Liver (tissue), 9 donors: ENCODE measurements around the gene ZYX. TPM values are rescaled to one million over a fixed set of nuclear protein-coding genes. Genes with fewer than 3 reads are reported as not detected.

Source experiments
- DNase-seq: peaks from one replicate; pipeline ENCODE4 v3.0.0-alpha.2; 2017; ENCODE audit warnings: low spot score
- H3K27ac ChIP-seq, 2 donors: one replicate each; pipeline ENCODE4 v1.7.0; 2013; ENCODE audit warnings: inconsistent platforms in 2 of 2, low read length in 2 of 2, control low read depth in 1 of 2, low read depth in 1 of 2, mild to moderate bottlenecking in 1 of 2
- H3K27me3 ChIP-seq, 4 donors: one replicate each; pipeline versions ENCODE4 v1.6.1 to v1.7.0; 2013; ENCODE audit warnings: low read length in 3 of 4, inconsistent platforms in 1 of 4, mild to moderate bottlenecking in 1 of 4, moderate library complexity in 1 of 4; ENCODE audit not compliant: control insufficient read depth in 4 of 4, insufficient read depth in 4 of 4
- H3K36me3 ChIP-seq, 4 donors: one replicate each; pipeline versions ENCODE4 v1.6.1 to v1.7.0; 2013; ENCODE audit warnings: low read length in 3 of 4, mild to moderate bottlenecking in 3 of 4, low read depth in 1 of 4, moderate library complexity in 1 of 4; ENCODE audit not compliant: control insufficient read depth in 4 of 4, insufficient read depth in 3 of 4
- H3K4me1 ChIP-seq, 4 donors: one replicate each; pipeline versions ENCODE4 v1.6.1 to v1.7.0; 2013; ENCODE audit warnings: low read length in 3 of 4, mild to moderate bottlenecking in 3 of 4, moderate library complexity in 1 of 4; ENCODE audit not compliant: control insufficient read depth in 4 of 4, insufficient read depth in 4 of 4
- H3K4me3 ChIP-seq, 3 donors: one replicate each; pipeline versions ENCODE4 v1.6.1 to v1.7.0; 2013; ENCODE audit warnings: low read length in 3 of 3, control low read depth in 1 of 3, low read depth in 1 of 3, mild to moderate bottlenecking in 1 of 3
- H3K9ac ChIP-seq, 2 donors: one replicate each; pipeline ENCODE4 v1.7.0; 2013; ENCODE audit warnings: low read length in 2 of 2, mild to moderate bottlenecking in 2 of 2, moderate library complexity in 2 of 2, control low read depth in 1 of 2, low read depth in 1 of 2
- H3K9me3 ChIP-seq, 4 donors: one replicate each; pipeline versions ENCODE4 v1.6.1 to v1.7.0; 2013; ENCODE audit warnings: low read length in 3 of 4; ENCODE audit not compliant: control insufficient read depth in 4 of 4
- EGR1 ChIP-seq, 2 donors: IDR thresholded peaks; 2 replicates each; pipeline ENCODE4 v1.6.1; 2016 to 2018; ENCODE audit warnings: antibody characterized with exemption in 2 of 2, low read depth in 2 of 2
- FOXA1 ChIP-seq: IDR thresholded peaks from 2 replicates; pipeline ENCODE4 v1.6.1; 2016; ENCODE audit warnings: antibody characterized with exemption
- FOXA2 ChIP-seq: IDR thresholded peaks from 2 replicates; pipeline ENCODE4 v1.6.1; 2016; ENCODE audit warnings: antibody characterized with exemption
- GABPA ChIP-seq, 2 donors: IDR thresholded peaks in 1 of 2; conservative IDR thresholded peaks in 1 of 2; 2 replicates each; pipeline ENCODE4 v1.6.1; 2016; ENCODE audit warnings: antibody characterized with exemption in 2 of 2, mild to moderate bottlenecking in 1 of 2, moderate library complexity in 1 of 2
- HNF4G ChIP-seq: IDR thresholded peaks from 2 replicates; pipeline ENCODE4 v1.6.1; 2016; ENCODE audit warnings: antibody characterized with exemption
- JUND ChIP-seq, 2 donors: IDR thresholded peaks; 2 replicates each; pipeline ENCODE4 v1.6.1; 2016; ENCODE audit warnings: antibody characterized with exemption in 2 of 2
- NR2F2 ChIP-seq: IDR thresholded peaks from 2 replicates; pipeline ENCODE4 v1.6.1; 2016; ENCODE audit warnings: antibody characterized with exemption
- RAD21 ChIP-seq, 2 donors: IDR thresholded peaks; 2 replicates each; pipeline ENCODE4 v1.6.1; 2016; ENCODE audit warnings: antibody characterized with exemption in 2 of 2, mild to moderate bottlenecking in 2 of 2
- RXRA ChIP-seq, 2 donors: IDR thresholded peaks; 2 replicates each; pipeline ENCODE4 v1.6.1; 2017 to 2018; ENCODE audit warnings: antibody characterized with exemption in 2 of 2, mild to moderate bottlenecking in 1 of 2
- SP1 ChIP-seq: IDR thresholded peaks from 2 replicates; pipeline ENCODE4 v1.6.1; 2018; ENCODE audit warnings: antibody characterized with exemption, mild to moderate bottlenecking
- TAF1 ChIP-seq: conservative IDR thresholded peaks from 2 replicates; pipeline ENCODE4 v1.6.1; 2016; ENCODE audit warnings: antibody characterized with exemption, mild to moderate bottlenecking
- YY1 ChIP-seq: IDR thresholded peaks from 2 replicates; pipeline ENCODE4 v1.6.1; 2016; ENCODE audit warnings: antibody characterized with exemption, mild to moderate bottlenecking
- WGBS: extraction: QIAGEN DNeasy Blood & Tissue Kit; methylation state at CpG from one replicate; pipeline ENCODE4 v1.1.7; 2013; 5-methylcytosine and 5-hydroxymethylcytosine counted together
- polyA plus RNA-seq, 2 donors: library from polyadenylated mRNA; stranded (reverse) in 1 of 2; unstranded in 1 of 2; fragments of 200-250 nt in 1 of 2; fragments of >200 nt in 1 of 2; fragmentation: Nextera tagmentation in 1 of 2; extraction: Ambion mirVana in 1 of 2; gene quantifications; one replicate each; pipeline versions ENCODE4 v1.2.1 to v1.2.3, GENCODE V29; 2013 to 2015
- total RNA-seq, 2 donors: library from RNA; depleted of rRNA; stranded (reverse); fragments of >200 nt; gene quantifications; one replicate each; pipeline ENCODE4 v1.2.3, GENCODE V29; 2014
- TF ChIP-seq, protein P1 (sequence below): IDR thresholded peaks from 2 replicates; pipeline ENCODE4 v1.6.1; 2016; ENCODE audit warnings: antibody characterized with exemption, mild to moderate bottlenecking
- TF ChIP-seq, protein P2 (sequence below): IDR thresholded peaks from 2 replicates; pipeline ENCODE4 v1.6.1; 2016; ENCODE audit warnings: antibody characterized with exemption
- TF ChIP-seq, protein P3 (sequence below): IDR thresholded peaks from 2 replicates; pipeline ENCODE4 v1.6.1; 2016; ENCODE audit warnings: antibody characterized with exemption
- TF ChIP-seq, protein P4 (sequence below): IDR thresholded peaks from 2 replicates; pipeline ENCODE4 v1.6.1; 2016; ENCODE audit warnings: antibody characterized with exemption
- TF ChIP-seq, protein P5 (sequence below): fragments of 150-350 bp; IDR thresholded peaks from 2 replicates; pipeline ENCODE4 v1.5.1; 2017; ENCODE audit warnings: improper control_type of control experiment, low read depth, low read length; ENCODE audit not compliant: missing input control
- donor health status: healthy.
- donor health status: healthy.
- donor health status: healthy.
- donor health status: healthy.
- donor health status: healthy.

The ZYX gene
- total and polyA plus RNA-seq, 4 donors = 15.4 to 49.7 (median 16.5) TPM

DNA sequence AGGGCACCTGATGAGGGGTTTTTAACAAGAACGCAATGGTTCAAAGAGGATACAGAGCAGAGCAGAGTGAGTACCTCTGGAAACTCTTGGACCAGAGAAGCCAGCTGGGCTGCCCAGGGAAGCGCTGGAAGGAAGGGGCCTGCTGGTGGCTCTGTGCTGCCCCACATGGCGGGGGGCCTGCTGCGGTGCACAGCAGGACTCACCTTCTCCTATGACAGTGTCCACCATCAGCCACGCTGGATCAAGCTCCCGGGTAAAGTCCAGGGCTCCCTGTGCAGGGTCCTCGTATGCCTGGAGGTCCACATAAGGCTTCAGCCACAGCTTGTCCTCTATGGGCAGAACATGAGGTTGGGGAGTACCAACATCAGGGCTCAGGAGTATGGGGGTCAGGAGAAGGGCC lies 15.0 kb downstream of the ZYX start:
- no peak for DNase-seq
- no peak overlapping the region for H3K27ac ChIP-seq
- WGBS = 61% methylated on average over 7 of the region's 7 CpGs
- peaks cover 0 to 25% (median 6%) of the 10 kb centered on the region in 4 donors for H3K36me3 ChIP-seq
- TF ChIP-seq FOXA2 = no peak
- TF ChIP-seq, protein P1, sequence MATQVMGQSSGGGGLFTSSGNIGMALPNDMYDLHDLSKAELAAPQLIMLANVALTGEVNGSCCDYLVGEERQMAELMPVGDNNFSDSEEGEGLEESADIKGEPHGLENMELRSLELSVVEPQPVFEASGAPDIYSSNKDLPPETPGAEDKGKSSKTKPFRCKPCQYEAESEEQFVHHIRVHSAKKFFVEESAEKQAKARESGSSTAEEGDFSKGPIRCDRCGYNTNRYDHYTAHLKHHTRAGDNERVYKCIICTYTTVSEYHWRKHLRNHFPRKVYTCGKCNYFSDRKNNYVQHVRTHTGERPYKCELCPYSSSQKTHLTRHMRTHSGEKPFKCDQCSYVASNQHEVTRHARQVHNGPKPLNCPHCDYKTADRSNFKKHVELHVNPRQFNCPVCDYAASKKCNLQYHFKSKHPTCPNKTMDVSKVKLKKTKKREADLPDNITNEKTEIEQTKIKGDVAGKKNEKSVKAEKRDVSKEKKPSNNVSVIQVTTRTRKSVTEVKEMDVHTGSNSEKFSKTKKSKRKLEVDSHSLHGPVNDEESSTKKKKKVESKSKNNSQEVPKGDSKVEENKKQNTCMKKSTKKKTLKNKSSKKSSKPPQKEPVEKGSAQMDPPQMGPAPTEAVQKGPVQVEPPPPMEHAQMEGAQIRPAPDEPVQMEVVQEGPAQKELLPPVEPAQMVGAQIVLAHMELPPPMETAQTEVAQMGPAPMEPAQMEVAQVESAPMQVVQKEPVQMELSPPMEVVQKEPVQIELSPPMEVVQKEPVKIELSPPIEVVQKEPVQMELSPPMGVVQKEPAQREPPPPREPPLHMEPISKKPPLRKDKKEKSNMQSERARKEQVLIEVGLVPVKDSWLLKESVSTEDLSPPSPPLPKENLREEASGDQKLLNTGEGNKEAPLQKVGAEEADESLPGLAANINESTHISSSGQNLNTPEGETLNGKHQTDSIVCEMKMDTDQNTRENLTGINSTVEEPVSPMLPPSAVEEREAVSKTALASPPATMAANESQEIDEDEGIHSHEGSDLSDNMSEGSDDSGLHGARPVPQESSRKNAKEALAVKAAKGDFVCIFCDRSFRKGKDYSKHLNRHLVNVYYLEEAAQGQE = no peak
- no peak for TF ChIP-seq FOXA1
- no peak for TF ChIP-seq YY1
- TF ChIP-seq GABPA (IDR thresholded peaks at IDR 0.05 in 1 of 2, conservative IDR thresholded peaks at IDR 0.05 in 1 of 2) = no peak
- TF ChIP-seq, protein P2, sequence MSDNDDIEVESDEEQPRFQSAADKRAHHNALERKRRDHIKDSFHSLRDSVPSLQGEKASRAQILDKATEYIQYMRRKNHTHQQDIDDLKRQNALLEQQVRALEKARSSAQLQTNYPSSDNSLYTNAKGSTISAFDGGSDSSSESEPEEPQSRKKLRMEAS = no peak
- TF ChIP-seq EGR1 (IDR thresholded peaks at IDR 0.05; ENCODE audit: low read depth in 2 of 2) = no peak
- TF ChIP-seq JUND (IDR thresholded peaks at IDR 0.05) = no peak
- TF ChIP-seq, protein P3, sequence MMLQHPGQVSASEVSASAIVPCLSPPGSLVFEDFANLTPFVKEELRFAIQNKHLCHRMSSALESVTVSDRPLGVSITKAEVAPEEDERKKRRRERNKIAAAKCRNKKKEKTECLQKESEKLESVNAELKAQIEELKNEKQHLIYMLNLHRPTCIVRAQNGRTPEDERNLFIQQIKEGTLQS = no peak
- no peak for TF ChIP-seq HNF4G
- no peak for TF ChIP-seq NR2F2
- TF ChIP-seq, protein P4, sequence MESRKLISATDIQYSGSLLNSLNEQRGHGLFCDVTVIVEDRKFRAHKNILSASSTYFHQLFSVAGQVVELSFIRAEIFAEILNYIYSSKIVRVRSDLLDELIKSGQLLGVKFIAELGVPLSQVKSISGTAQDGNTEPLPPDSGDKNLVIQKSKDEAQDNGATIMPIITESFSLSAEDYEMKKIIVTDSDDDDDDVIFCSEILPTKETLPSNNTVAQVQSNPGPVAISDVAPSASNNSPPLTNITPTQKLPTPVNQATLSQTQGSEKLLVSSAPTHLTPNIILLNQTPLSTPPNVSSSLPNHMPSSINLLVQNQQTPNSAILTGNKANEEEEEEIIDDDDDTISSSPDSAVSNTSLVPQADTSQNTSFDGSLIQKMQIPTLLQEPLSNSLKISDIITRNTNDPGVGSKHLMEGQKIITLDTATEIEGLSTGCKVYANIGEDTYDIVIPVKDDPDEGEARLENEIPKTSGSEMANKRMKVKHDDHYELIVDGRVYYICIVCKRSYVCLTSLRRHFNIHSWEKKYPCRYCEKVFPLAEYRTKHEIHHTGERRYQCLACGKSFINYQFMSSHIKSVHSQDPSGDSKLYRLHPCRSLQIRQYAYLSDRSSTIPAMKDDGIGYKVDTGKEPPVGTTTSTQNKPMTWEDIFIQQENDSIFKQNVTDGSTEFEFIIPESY = no peak
- peaks cover 40 to 69% (median 68%) of the 10 kb centered on the region in 4 donors for H3K4me1 ChIP-seq
- no peak overlapping the region for H3K4me3 ChIP-seq
- H3K9me3 ChIP-seq = no peaks in the 10 kb centered on the region
- no peaks in the 10 kb centered on the region for H3K27me3 ChIP-seq
- H3K9ac ChIP-seq = no peak overlapping the region

DNA sequence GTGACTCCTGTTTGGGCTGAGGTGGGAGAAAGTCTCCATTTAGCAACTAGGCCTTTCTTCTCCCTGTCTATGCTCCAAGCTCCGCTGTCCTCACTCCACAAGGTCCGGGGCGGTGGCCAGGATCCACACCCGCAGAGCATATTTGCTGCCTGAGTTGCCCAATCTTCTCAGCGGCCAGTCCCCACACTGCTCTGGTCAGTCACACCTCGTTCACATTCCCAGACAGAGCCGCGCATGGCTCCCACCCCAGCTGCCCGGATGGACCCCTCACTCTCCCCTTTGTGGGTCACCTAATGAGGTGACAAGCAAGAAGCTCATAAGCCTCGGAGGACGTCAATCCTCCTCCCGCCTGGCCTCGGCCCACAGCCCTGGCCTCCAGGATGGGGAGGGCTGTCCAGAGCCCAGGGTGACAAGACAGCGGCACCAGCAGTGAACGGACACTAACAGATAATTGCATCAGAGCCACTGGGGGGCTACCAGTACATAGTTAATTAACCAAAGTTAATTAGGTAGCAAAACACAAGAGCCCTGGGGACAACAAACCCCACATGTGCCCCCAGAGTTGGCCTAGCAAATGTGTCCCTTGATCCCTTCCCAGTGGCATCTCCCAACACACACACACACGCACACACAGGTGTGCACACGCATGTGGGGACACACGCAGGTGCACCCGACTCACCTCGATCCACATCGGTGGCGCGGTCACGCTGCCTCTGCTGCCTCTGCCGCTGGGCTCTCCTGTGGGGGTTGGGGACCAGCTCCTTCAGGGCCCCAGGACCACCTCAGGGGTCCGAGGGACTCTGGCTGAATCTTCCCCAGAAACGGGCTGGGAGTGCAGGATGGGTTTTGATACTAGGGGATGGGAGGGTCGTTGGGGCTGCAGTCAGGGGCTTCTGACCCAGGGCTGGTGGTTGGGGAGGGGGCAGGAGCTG lies 15.7 kb downstream of the ZYX start:
- no peak for DNase-seq
- peak overlapping the region in 1 of 2 donors; percentile 47 for H3K27ac ChIP-seq
- no peaks in the 10 kb centered on the region for H3K27me3 ChIP-seq
- H3K4me1 ChIP-seq = peaks cover 36 to 69% (median 66%) of the 10 kb centered on the region in 4 donors
- H3K36me3 ChIP-seq = peaks cover 0 to 25% (median 6%) of the 10 kb centered on the region in 4 donors
- WGBS = 65% methylated on average over 28 of the region's 28 CpGs
- H3K9ac ChIP-seq = no peak overlapping the region
- H3K9me3 ChIP-seq = no peaks in the 10 kb centered on the region
- no peak overlapping the region for H3K4me3 ChIP-seq
- TF ChIP-seq, protein P5, sequence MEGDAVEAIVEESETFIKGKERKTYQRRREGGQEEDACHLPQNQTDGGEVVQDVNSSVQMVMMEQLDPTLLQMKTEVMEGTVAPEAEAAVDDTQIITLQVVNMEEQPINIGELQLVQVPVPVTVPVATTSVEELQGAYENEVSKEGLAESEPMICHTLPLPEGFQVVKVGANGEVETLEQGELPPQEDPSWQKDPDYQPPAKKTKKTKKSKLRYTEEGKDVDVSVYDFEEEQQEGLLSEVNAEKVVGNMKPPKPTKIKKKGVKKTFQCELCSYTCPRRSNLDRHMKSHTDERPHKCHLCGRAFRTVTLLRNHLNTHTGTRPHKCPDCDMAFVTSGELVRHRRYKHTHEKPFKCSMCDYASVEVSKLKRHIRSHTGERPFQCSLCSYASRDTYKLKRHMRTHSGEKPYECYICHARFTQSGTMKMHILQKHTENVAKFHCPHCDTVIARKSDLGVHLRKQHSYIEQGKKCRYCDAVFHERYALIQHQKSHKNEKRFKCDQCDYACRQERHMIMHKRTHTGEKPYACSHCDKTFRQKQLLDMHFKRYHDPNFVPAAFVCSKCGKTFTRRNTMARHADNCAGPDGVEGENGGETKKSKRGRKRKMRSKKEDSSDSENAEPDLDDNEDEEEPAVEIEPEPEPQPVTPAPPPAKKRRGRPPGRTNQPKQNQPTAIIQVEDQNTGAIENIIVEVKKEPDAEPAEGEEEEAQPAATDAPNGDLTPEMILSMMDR = no peak
- no peak for TF ChIP-seq EGR1 (IDR thresholded peaks at IDR 0.05; ENCODE audit: low read depth in 2 of 2)
- TF ChIP-seq RXRA (IDR thresholded peaks at IDR 0.05) = peak; percentile 65 to 83
- TF ChIP-seq, protein P4 = no peak
- peak; percentile 30 for TF ChIP-seq SP1
- TF ChIP-seq, protein P3 = no peak
- TF ChIP-seq NR2F2 = no peak
- no peak for TF ChIP-seq FOXA1
- TF ChIP-seq FOXA2 = no peak
- no peak for TF ChIP-seq YY1
- TF ChIP-seq JUND (IDR thresholded peaks at IDR 0.05) = no peak
- TF ChIP-seq, protein P2 = no peak
- TF ChIP-seq TAF1 = no peak
- no peak for TF ChIP-seq RAD21 (IDR thresholded peaks at IDR 0.05)
